SK-N-SH treated with all-trans-retinoic acid at 6 μM for 48 hours (cell line): Measurements from ENCODE around the gene CDT1.

Experiments
- CREB5 ChIP-seq: fragments of 250-450 bp; sonication (Bioruptor Pico); IDR thresholded peaks from 2 replicates; pipeline ENCODE4 v1.5.1; 2020; ENCODE audit warnings: low read depth, mild to moderate bottlenecking, moderate library complexity
- ISL1 ChIP-seq: fragments of 250-450 bp; sonication (Bioruptor Pico); IDR thresholded peaks from 2 replicates; pipeline ENCODE4 v2.1.2; 2022; ENCODE audit warnings: mild to moderate bottlenecking, moderate library complexity
- PATZ1 ChIP-seq: fragments of 250-450 bp; sonication (Bioruptor Pico); IDR thresholded peaks from 2 replicates; pipeline ENCODE4 v1.8.0; 2020; ENCODE audit warnings: mild to moderate bottlenecking, moderate library complexity, borderline replicate concordance
- POU6F1 ChIP-seq: fragments of 250-450 bp; sonication (Bioruptor Pico); IDR thresholded peaks from 2 replicates; pipeline ENCODE4 v1.8.0; 2021; ENCODE audit warnings: low read depth, mild to moderate bottlenecking, moderate library complexity, borderline replicate concordance
- RARB ChIP-seq: fragments of 250-450 bp; sonication (Bioruptor Pico); IDR thresholded peaks from 2 replicates; pipeline ENCODE4 v1.8.0; 2021; ENCODE audit warnings: mild to moderate bottlenecking, moderate library complexity
- SNAI2 ChIP-seq: fragments of 250-450 bp; sonication (Bioruptor Pico); IDR thresholded peaks from 2 replicates; pipeline ENCODE4 v1.5.0; 2020; ENCODE audit warnings: mild to moderate bottlenecking, moderate library complexity
- TOX ChIP-seq: fragments of 250-450 bp; sonication (Bioruptor Pico); IDR thresholded peaks from 2 replicates; pipeline ENCODE4 v1.8.0; 2021; ENCODE audit warnings: mild to moderate bottlenecking, moderate library complexity, borderline replicate concordance
- ZFP30 ChIP-seq: fragments of 450-650 bp; formaldehyde crosslinking; IDR thresholded peaks from 2 replicates; pipeline ENCODE4 v1.5.0; 2022; ENCODE audit warnings: mild to moderate bottlenecking, moderate library complexity
- ZNF565 ChIP-seq: fragments of 450-650 bp; formaldehyde crosslinking; conservative IDR thresholded peaks from 2 replicates; pipeline ENCODE4 v1.5.0; 2020; ENCODE audit warnings: low read depth, mild to moderate bottlenecking, moderate library complexity
- ZNF70 ChIP-seq: fragments of 450-650 bp; formaldehyde crosslinking; IDR thresholded peaks from 2 replicates; pipeline ENCODE4 v1.5.0; 2020; ENCODE audit warnings: mild to moderate bottlenecking, moderate library complexity

GRCh38 chr16:88764913-88765349 is 38.7 kb upstream of the CDT1 start:
- TF ChIP-seq ZNF70 (CRISPR knock-in tag) (no peak), POU6F1 (CRISPR knock-in tag) (no peak), SNAI2 (CRISPR knock-in tag) (no peak), ZFP30 (CRISPR knock-in tag) (no peak), ZNF565 (CRISPR knock-in tag) (no peak), RARB (CRISPR knock-in tag) (no peak), PATZ1 (CRISPR knock-in tag) (no peak), TOX (CRISPR knock-in tag) (no peak), CREB5 (no peak), ISL1 (CRISPR knock-in tag) (no peak)
